ENCODE results near the gene CMKLR1.

GRCh38 chr12:108302016-108302402 is 37.1 kb downstream of the CMKLR1 start:
- TF ChIP-seq, protein P1, sequence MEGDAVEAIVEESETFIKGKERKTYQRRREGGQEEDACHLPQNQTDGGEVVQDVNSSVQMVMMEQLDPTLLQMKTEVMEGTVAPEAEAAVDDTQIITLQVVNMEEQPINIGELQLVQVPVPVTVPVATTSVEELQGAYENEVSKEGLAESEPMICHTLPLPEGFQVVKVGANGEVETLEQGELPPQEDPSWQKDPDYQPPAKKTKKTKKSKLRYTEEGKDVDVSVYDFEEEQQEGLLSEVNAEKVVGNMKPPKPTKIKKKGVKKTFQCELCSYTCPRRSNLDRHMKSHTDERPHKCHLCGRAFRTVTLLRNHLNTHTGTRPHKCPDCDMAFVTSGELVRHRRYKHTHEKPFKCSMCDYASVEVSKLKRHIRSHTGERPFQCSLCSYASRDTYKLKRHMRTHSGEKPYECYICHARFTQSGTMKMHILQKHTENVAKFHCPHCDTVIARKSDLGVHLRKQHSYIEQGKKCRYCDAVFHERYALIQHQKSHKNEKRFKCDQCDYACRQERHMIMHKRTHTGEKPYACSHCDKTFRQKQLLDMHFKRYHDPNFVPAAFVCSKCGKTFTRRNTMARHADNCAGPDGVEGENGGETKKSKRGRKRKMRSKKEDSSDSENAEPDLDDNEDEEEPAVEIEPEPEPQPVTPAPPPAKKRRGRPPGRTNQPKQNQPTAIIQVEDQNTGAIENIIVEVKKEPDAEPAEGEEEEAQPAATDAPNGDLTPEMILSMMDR (IDR thresholded peaks at IDR 0.05): no peak
- no peak for TF ChIP-seq POLR2A (IDR thresholded peaks at IDR 0.05)

Data from lower leg skin (tissue), 3 donors.